HG03175 (cell line): ENCODE results near the gene CFAP206.

Experiments
- ATAC-seq: cut with Tn5 transposase; IDR thresholded peaks from one replicate; pipeline ENCODE4 v1.9.1; 2021; ENCODE audit warnings: mild to moderate bottlenecking, moderate library complexity; ENCODE audit not compliant: unreplicated experiment

Gene CFAP206

GRCh38 chr6:87504441-87504840 lies 96.7 kb downstream of the CFAP206 start:
- ATAC-seq, result no peak
